ENCODE measurements around the gene MPC1.

DNA sequence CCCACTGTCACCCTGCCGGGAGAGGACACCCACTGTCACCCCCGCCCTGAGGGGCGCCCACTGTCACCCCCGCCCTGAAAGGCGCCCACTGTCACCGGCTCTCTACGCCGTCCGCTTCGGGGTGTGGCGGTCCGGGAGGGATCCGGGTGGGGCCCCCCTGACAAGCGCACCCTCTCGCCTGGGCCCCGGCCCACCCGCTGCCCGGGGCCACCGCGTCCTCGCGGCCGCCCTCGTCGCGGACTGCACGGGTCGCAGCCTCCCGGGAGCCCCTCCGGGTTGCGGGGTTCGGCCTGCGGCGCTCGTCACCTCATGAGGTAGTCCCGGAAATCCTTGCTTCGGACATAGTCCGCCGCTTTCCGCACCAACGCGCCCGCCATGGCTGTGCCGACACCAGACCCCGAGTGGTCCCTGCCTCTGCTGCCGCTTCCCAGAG lies 224 bp downstream of the MPC1 start:
- peak in 1 of 3 donors; percentile 78 for TF ChIP-seq POLR2A (IDR thresholded peaks at IDR 0.05)
- TF ChIP-seq CTCF (IDR thresholded peaks at IDR 0.05 in 8 of 11, conservative IDR thresholded peaks at IDR 0.05 in 3 of 11), result no peak
- no peak for TF ChIP-seq POLR2AphosphoS5 (IDR thresholded peaks at IDR 0.05)
